Measurements from ENCODE around the gene LRRC18.

GRCh38 chr10:48883701-48884100, 55.9 kb downstream of the LRRC18 start:
- TF ChIP-seq SIN3A (IDR thresholded peaks at IDR 0.05; ENCODE audit: borderline replicate concordance, insufficient read depth, low read length) (no peak), FOXP2 (optimal IDR thresholded peaks at IDR 0.05; ENCODE audit: borderline replicate concordance, extremely low read depth, extremely low read length, insufficient read depth) (no peak)

Data from PFSK-1 (cell line).